Hindlimb muscle (tissue), 1 donor: Measurements from ENCODE around the gene IL1R2. TPM values are rescaled to one million over a fixed set of nuclear protein-coding genes. Genes with fewer than 3 reads are reported as not detected.
A peak's percentile ranks its signal among the peaks of the same experiment; 100 is the strongest.

Experiments used
- DNase-seq: peaks from one replicate; pipeline ENCODE4 v3.0.0-alpha.2; 2013
- polyA plus RNA-seq: library from polyadenylated mRNA; unstranded; fragments of 120-200 nt; gene quantifications from one replicate; pipeline ENCODE4 v1.2.1, GENCODE V29; 2013; ENCODE audit not compliant: insufficient read length

The IL1R2 gene
- polyA plus RNA-seq, 1 donor: 0.31 TPM

DNA sequence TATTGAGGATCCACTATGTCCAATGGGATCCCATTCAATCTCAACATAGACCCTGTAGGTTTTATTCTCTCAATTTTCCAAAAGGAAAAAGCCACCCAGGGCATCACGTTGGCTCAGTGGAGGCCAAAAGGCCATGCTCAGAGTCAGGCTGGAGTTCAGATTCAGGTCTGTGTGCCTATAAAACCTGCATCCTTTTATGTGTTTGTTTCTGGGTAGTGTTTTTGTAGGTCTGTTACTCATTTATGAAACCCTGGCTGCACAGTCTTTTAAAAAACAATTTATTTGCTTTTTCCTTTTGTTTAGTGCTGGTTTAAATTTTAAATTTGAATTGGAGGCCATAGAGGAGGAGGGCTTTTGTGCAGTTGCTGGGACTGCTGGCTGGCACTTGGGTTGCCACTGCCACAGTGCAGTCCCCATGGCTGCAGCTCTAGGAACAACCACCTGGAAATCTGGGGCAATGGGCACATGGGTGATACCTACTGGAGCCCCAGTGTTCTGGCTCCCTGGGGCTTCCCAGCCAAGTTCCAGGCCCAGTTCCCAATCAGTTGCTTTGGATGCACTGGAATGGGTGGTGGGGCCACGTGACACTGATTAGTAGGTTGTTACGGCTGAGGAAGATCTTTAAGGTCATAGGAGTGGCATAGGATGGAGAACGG lies 31.3 kb downstream of the IL1R2 start:
- no peak for DNase-seq

DNA sequence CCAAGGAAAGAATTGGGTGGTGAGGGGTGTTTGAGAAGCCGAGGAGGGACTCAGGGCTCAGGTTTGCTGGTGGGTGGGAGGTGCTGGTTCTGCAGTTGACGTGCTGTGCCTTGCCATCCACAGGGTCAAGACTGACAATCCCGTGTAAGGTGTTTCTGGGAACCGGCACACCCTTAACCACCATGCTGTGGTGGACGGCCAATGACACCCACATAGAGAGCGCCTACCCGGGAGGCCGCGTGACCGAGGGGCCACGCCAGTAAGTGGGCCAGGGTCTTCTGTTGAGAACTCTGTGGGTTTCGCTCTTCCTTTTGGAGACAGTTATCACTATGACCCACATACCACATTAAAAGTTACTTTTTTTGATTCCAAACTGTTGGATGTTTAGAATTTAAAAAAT lies 32.6 kb downstream of the IL1R2 start:
- DNase-seq: no peak

DNA sequence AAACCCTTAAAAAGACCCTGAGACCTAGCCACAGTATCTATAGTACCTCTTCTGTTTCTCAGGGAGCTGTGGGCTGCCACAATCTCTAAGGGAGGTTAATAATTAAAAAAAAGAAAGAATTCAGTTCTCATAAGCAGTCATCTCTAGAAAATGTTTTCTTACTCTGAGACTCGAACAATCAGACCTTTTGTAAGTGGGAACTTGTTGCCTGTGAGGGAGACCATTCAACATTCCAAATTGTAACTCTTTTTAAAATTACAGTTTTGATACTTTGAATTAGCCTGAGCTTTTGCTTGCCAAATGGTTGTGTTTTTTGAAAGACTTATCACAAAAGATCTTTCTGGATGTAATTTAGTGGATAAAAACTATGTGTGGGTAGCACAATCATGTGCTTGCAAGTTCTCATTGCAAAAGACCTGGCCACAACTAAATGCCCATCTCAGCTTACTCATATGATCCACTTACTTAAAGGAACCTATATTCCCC lies 33.3 kb downstream of the IL1R2 start:
- no peak for DNase-seq

DNA sequence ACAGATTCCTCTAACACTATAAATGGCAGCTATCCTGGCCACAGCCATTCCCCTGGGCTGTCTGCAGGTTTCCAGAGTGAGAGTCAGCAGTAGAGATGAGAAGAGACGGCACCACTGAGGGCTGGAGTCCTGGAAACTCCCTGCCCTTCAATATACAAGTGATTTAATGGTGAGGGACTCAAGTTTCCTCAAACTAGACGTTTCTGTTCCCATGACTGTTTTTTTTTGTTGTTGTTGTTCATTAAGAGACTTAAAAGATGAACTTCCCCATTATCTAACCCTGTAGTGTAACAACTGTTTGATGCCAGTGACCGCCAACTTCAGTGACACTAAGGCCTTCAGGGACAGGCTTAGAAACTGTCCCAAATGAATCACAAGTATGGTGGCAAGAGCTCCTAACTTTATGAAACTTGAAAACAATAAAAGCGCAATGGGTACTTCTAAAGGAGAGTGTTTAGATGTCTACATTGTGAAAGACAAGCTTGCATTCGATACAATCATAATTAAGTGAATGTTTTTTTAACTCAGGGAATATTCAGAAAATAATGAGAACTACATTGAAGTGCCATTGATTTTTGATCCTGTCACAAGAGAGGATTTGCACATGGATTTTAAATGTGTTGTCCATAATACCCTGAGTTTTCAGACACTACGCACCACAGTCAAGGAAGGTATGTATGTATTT lies 34.0 kb downstream of the IL1R2 start:
- DNase-seq: no peak

DNA sequence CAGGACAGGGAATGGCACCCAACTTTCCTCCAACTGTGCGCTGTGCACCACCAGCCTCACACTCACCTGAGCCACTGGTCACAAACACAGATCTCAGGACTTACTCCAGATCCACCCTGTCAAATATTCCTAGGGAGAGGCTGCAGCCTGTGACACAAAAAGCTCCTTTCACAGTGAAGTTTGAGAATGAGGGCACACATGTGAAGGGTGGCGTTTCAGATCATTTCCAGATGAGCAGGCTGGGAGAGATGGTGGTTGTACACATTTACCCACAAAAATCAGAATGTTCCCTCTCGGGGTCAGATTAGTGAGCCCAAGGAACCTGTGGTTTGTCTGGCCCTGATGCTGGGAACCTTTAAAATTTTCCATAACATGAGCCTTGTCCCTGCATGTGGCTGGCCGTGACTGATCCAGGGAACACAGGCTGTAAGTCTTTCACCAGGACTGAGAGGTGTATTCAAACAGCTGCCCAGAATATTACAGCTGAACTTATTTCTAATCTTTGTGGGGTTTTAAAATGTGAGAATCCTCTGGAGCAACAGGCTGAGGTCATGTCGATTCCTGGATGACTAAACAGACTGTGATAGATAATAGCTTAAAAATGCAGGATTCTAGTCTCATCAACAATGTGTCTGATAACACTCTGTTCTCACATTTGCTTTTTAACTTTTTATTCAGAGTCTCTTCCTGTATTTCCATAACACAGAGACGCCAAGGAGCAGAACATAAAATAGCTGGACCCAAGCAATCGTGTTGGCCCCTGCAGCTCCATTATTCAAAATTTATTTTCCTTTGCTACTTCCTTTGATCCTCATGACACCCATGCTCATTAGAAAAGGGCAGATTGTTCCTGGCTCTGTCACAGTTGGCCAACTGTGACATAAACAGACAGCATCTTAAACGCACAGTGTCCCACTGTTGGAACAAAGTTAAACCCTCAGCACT lies 35.5 kb downstream of the IL1R2 start:
- DNase-seq: peak; percentile 37

DNA sequence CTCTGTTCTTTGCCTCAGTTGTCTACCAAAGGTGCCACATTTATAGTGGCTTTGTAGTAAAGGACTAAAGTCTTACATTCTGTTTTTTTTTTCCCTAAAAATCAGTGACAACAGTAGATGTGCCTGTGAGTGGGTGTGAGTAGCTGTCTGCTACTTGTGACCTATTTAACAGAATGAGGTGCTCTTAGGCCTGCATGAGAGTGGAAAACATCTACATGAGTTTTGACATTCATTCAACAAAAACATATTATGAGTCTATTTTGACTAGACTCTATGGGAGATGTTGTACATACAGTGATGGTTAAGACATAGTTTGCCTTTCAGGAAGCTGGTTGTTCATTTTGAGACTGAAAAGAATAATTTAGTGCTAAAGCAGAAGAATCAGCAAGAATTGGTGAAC lies 36.7 kb downstream of the IL1R2 start:
- DNase-seq: no peak

DNA sequence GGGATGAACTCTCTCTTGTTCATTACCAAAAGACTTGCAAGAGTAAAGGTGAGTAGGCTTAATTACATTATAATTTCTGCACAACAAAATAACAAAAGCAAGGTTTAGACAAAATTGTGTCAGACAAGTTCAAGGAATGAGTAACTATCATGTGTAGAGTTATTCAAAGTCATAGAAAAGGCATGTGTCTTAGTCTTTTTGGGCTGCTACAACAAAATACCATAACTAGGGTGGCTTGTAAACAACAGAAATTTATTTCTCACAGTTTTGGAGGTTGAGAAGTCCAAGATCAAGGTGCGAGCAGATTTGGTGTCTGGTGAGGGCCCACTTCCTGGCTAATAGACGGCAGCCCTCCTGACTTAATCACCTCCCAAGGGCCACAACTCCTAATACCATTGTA lies 37.6 kb downstream of the IL1R2 start:
- DNase-seq: no peak

DNA sequence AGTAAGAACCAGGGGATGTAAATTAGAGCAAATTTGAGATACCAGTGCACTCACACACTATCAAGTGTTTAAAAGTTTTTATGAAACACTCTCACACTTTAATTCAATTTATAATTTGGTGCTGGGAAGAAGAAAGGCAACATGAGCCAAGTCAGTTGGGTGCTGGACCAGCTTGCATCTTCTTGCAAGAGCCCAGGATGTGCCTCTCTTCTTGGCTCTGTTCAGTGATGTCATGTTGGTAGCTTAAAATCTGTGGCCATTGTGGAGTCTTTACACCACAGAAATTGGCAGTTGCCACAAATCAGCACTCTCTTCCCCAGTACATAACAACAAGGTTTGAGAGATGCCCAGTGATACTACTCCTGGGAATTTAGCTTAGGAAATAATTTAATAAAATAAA lies 38.2 kb downstream of the IL1R2 start:
- no peak for DNase-seq

DNA sequence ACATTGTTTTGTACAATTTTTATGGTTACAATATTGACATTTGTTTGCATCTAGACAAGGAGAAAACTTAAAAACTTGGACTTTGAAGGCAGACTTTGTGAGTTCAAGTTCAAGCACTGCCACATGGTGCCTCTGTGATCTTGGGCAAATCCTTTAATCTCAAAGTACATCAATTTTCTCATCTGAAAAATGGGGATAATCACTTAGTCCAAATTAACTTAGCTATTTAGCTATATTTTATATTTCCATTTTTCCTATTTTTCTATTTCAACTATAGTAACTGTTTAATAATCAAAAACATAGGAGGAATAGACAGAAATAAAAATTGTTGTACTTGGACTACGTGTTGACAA lies 38.7 kb downstream of the IL1R2 start:
- DNase-seq: no peak

DNA sequence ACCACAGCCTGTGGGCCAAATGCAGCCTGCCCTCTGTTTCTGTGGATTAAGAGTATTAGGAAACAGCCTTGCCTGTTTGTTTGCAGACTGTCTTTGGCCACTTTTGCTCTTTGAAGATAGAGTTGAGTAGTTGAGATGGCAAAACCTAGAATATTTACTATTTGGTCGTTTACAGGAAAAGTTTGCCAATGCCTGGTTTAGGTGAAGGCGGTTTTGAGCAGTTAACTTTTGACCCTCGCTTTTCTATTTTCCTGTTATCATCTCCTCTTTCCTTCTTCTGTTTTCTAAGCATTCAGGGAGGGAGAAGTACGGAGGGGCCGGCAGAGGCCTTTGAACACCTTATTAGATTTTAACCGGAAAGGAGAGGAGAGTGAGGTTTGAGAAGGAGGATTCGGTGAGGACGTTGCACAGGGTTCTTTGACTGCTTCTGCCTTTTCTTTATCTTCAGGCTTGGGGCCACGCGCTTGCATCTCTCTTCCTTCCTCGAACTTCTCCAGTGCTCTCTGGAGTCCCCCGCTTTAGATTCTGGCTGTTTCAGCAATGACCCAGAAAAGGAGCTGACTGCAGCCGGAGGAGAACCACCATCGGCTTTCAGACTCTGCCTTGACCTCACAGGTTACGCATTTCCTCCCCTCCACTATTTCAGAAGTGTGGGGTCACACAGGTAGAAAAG lies 39.2 kb downstream of the IL1R2 start:
- no peak for DNase-seq

DNA sequence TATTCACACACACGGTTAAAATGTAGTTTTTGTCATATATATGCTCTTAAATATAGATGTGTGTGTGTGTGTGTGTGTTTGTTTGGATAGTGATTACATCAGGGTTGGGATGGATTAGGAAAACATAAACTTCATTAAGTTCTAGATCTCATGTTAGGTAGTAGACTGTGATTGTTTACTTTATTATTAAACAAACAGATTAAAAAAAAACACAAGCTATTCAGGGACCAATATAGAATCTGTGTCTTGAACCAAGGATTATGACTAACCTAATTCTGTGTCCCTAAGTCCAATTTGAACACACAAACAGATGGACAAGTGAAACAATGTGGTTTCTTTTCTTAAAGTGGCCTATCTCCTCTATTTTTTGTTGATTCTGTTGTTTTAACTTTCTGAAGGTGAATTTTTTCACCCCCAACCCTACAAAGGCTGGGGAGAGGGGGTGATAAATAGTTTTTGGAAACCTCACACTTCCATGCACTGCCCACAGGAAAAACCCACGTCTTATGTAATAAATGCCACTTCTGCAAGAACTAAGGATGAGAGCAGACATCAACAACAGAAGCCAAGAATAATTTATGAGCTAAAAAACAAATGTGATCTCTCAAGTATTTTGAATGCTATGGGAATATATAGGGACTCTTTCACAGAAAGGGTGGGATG lies 40.7 kb downstream of the IL1R2 start:
- DNase-seq: no peak

DNA sequence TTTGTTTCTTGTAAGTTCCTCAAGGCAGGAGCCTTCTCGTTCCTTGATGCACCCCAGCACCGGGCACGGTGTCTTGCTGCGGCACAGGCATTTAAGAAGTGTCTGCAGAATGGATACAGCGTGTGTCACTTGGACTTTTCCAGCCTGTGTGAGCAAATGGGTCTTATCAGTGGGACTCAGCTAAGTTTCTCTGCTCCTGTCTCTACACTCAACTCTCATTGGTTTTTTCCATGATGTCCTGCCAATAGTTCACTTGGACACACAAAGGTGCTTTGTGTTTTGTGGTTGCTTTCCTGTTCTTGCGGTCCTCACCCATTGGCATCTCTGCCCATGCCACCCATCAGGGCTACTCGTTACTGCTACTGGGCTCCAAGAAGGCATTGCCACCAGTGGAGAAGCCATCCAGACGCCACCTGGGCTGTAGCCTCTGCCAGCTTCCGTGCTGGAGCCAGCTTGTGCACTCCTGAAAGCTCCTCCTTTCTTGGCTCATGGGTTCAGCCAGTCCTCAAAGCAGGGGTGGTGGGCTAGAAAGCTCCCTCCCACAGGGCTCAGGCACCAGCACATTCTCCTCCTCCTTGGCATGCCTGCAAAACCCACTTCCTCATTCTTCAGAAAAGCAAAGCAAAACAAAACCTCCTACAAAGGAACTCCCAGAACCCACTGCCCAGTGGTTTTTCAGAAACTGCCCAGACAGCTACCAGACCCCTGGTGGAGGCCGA lies 41.4 kb downstream of the IL1R2 start:
- DNase-seq: no peak

DNA sequence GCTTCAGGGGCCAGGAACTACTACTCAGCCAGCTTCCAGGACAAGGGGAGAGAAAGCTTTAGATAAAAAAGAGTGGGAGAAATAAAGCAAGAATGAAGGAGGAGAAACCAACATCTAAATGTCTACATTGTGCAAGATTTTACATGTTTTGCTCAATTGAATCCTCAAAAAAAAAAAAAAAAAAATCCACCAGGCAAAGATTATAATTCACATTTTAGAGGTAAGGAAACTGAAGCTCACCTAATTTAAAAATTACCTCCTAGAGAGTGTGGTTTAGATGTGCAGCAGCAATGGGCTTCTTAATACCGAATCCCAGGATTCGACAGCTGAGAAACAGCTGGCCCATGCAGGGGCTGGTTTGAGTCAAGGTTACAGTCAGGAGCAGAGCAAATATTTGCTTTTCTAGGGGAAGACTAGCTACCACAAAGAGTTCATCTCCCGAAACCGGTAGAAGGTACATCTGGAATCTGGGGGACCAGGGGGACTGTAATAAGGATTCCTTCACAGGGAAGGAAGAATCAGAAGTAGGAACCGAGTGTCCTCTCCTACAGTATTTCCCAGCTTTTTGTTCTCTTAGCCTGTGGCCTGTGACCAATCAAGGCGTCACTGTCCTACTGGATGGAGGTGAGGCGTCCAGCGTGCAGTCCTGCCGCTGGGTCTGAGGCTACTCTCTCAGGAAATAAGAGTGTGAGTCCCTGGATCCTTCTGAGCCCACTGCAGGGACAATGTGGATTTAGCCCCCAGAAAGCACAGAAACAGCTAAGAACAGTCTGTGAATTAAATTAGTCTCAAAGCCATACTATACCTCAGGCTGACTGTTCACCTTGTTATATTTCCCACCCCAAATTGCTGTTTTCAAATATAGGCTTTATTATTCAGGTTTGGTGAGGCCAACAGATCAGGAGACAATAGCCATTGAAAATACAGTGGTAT lies 42.3 kb downstream of the IL1R2 start:
- DNase-seq: no peak

DNA sequence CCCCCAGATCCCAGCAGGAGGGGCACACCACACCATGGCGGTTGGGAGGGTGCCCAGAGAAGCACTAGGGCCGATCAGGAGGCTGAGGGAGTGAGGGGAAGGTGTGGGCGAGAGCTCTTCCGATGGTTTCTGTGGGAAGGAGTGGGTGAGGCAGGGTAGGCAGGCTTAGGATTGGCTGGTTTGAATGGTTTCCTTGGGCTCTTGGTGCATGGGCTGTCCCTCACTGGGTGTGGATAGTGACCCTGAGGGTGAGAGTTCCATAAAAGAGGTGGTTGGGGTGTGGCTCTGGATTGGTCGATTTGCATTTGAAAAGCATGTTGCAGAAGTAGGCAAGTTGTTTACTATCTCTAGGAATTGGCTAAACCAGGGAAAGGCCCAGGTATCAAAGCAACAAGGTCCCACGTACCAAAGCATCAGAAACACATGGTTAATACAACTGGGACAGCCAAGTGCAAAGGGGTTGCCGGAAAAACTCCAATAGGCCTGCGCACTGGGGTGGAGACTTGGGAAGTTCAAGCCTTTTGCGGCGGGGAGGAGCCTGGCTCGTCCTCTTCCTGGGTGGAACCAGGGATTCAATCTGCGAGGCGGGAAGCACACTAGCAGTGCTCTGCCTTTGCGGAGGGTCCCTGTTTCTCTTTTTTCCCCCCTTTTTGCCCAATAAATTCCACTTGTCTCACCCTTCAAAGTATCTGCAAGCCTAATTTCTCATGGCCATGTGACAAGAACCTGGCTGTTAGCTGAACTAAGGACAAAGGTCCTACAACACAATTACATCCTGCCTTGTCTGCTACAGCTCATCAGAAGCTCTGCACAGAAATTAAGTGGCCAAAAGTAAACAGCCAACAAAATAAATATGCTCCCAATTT lies 43.2 kb downstream of the IL1R2 start:
- DNase-seq: no peak

DNA sequence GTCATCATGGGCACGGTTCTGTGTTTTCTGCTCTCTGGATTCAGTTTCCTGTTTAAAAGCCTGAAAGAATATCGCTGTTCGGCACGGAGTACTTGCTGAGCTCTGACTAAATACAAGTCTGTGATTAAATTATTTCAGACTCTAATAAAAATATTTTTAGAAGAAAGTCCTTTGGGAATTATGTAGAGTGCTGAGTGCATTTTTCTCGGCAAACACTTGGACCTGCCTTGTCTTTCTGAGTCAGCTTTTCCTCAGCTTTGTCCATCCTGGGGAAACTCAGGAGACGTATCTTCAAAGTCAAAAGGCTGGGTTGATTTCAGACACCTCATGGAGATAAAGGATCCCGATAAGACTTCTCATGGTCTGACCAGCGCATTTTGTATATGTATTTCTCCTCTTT lies 45.9 kb downstream of the IL1R2 start:
- DNase-seq: peak; percentile 65

DNA sequence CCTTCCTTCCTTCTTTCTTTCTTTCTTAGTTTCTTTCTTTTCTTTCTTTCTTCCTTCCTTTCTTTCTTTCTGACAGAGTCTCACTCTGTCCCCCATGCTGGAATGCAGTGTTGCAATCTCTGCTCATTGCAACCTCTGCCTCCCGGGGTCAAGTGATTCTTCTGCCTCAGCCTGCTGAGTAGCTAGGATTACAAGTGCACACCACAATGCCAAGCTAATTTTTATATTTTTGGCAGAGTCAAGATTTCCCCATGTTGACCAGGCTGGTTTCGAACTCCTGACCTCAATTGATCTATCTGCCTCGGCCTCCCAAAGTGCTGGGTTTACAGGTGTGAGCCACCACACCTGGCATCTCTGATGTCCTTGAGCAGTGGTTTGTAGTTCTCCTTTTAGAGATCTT lies 48.5 kb downstream of the IL1R2 start:
- no peak for DNase-seq

DNA sequence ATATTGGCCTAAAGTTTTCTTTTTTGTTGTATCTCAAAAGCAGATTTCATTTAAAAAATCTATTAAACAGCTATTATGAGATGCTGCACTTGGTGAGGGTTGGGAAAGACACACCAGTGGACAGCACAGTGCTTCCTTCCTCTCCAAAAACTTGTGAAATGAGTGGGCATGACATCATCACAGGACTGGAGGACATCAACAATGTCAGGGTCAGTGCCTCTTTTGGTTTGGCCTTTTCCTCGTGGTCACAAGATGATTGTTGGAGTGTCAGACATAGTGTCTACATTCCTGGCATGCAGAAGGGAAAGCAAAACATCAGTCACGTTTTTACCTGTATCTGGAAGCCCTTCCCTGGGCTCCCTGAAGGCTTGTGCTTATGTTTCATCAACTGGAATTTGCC lies 49.6 kb downstream of the IL1R2 start:
- no peak for DNase-seq

DNA sequence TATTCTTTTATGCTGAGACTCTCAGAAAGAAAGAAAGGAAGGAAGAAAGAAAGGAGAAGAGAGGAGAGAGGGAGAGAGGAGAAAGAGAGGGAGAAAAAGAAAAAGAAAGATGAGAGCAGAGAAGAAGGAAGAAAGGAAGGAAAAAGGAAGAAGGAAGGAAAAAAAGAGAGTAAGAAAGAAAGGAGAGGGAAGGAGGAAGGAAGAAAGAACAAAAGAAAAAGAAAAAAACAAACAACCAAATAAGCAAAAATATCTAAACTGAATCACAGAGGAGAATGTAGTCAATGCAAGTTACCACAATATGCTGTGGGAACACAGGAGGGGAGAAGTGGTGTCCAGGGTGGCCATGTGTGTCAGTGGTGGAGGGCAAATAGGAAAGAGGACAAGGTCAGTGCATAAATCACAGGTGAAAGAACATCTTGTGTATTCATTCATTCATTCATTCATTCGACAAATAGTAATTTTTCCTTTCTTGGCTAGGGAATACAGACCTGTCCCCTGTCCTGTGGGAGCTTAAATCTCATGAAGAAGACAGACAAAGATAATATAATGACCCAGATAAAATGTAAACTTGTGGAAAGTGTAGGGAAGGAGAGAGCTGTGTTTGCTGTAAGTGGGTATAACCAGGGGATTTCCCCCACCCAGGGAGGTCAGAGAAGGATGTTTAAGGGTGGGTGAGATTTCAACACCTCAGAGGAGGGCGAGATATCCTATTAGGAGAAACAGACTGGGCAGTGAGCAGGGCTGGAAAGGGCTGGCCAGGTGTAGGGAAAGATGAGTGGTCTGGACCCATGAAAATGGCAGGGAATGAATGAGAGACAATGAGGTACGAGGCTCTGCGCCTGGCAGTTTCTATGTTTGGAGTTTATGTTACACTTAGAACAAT lies 50.7 kb downstream of the IL1R2 start:
- no peak for DNase-seq
